ENCODE data around the gene RNASE1. TPM values are rescaled to one million over a fixed set of nuclear protein-coding genes. Genes with fewer than 3 reads are reported as not detected.
A peak's percentile ranks its signal among the peaks of the same experiment; 100 is the strongest.
"Not testable (repeated sequence)": the region's sequence is repeated elsewhere in the genome, so short reads cannot be mapped to it uniquely, and the experiment has no call there.

Gene RNASE1
- total and polyA plus RNA-seq, 10 of the 15 experiments (the other 5 are each of a cell fraction or from before 2014, with no cell fraction given), result 0.11 to 0.72 (median 0.38) TPM; not detected in 7

DNA sequence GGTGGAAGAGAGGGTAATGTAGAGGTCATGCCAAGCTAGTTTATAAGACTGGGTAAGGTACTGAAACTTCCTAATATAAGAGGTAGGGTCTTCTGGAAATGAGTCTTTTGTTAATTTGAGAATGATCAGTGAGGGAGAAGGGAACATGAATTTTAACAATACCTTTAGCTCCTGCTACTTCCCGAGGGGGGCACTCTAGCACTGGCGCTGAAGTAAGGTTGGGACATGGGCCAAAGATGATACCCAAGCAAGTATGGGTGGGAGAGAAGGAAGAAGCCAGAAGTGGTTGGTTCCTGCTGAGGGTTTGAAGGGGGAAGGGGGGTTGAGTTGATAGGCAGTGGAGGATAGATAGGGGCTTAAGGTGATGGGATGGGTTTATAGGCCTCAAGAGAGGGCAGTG, 32.3 kb upstream of the RNASE1 start (continued):
- no peak for TF ChIP-seq EGR1 (IDR thresholded peaks at IDR 0.05; ENCODE audit: borderline replicate concordance in 1 of 2, low read depth in 2 of 2, low read length in 2 of 2)

GRCh38 chr14:20830831-20831230, 28.2 kb upstream of the RNASE1 start:
- Histone ChIP-seq H3K79me2 (ENCODE audit: control insufficient read depth, insufficient read depth, low read length) (no peaks in the 10 kb centered on the region), H3K9ac (ENCODE audit: control insufficient read depth, insufficient read depth, low read length) (no peak overlapping the region), H3K27me3 (replicated peaks in 1 of 2; ENCODE audit: control insufficient read depth in 2 of 2, insufficient read depth in 2 of 2, low read length in 1 of 2) (no peaks in the 10 kb centered on the region), H3K4me2 (ENCODE audit: control insufficient read depth, insufficient read depth) (no peak overlapping the region), H3K4me3 (no peak overlapping the region), H3K4me1 (ENCODE audit: control insufficient read depth, insufficient read depth, low read length) (no peaks in the 10 kb centered on the region), H3K36me3 (ENCODE audit: control insufficient read depth in 2 of 2, insufficient read depth in 2 of 2, low read length in 1 of 2) (no peaks in the 10 kb centered on the region), H2AFZ (ENCODE audit: control insufficient read depth, low read depth, low read length) (no peak overlapping the region), H3K9me3 (replicated peaks; ENCODE audit: control insufficient read depth, insufficient read depth, low read length) (no peaks in the 10 kb centered on the region), H4K20me1 (ENCODE audit: control insufficient read depth, insufficient read depth) (no peaks in the 10 kb centered on the region), H3K27ac (ENCODE audit: control insufficient read depth, insufficient read depth) (no peak overlapping the region)
- RAD21 ChIA-PET (ENCODE audit: unreplicated experiment), result no interaction called here
- no peak for ATAC-seq
- POLR2A ChIA-PET, result interaction anchor here (0.6 kb wide), 1 partner anchor 32 kb away, joined by 3 read pairs; no protein-coding TSS in a partner anchor
- CTCF ChIA-PET, result no interaction called here
- BruUV-seq (replicated peaks), result no TSS peak
- no peak for TF ChIP-seq NR2C2 (IDR thresholded peaks at IDR 0.05; ENCODE audit: borderline replicate concordance, control insufficient read depth, insufficient read length, low read depth)
- WGBS (ENCODE audit: insufficient coverage, insufficient replicate concordance, low lambda C conversion rate, missing lambda C conversion rate), result 61% methylated on average over 9 of the region's 12 CpGs
- DNase-seq (ENCODE audit: low read depth, low spot score), result no peak
- in situ Hi-C loops (cut with MboI) (no loop called here), intact Hi-C loops (cut with micrococcal nuclease; ENCODE audit: unreplicated experiment) (no loop called here)
- SMC1A ChIA-PET (ENCODE audit: uncharacterized antibody, unreplicated experiment), result interaction anchor here (1.1 kb wide), 1 partner anchor 13 kb away, joined by 3 read pairs; no protein-coding TSS in a partner anchor
- no peak for FAIRE-seq

- DNase-seq (ENCODE audit: low read depth, low spot score); BruUV-seq (replicated peaks); in situ Hi-C loops (cut with MboI); H3K4me2 ChIP-seq (ENCODE audit: control insufficient read depth, insufficient read depth); H3K36me3 ChIP-seq (ENCODE audit: control insufficient read depth in 2 of 2, insufficient read depth in 2 of 2, low read length in 1 of 2); H3K4me1 ChIP-seq (ENCODE audit: control insufficient read depth, insufficient read depth, low read length); CTCF ChIA-PET; H2AFZ ChIP-seq (ENCODE audit: control insufficient read depth, low read depth, low read length); H3K9me3 ChIP-seq (replicated peaks; ENCODE audit: control insufficient read depth, insufficient read depth, low read length); H3K4me3 ChIP-seq; H3K9ac ChIP-seq (ENCODE audit: control insufficient read depth, insufficient read depth, low read length); FAIRE-seq; SMC1A ChIA-PET (ENCODE audit: uncharacterized antibody, unreplicated experiment); POLR2A ChIA-PET; H3K27me3 ChIP-seq (replicated peaks in 1 of 2; ENCODE audit: control insufficient read depth in 2 of 2, insufficient read depth in 2 of 2, low read length in 1 of 2); ATAC-seq; H3K79me2 ChIP-seq (ENCODE audit: control insufficient read depth, insufficient read depth, low read length); RAD21 ChIA-PET (ENCODE audit: unreplicated experiment); H3K27ac ChIP-seq (ENCODE audit: control insufficient read depth, insufficient read depth); H4K20me1 ChIP-seq (ENCODE audit: control insufficient read depth, insufficient read depth); intact Hi-C loops (cut with micrococcal nuclease; ENCODE audit: unreplicated experiment): not testable (repeated sequence)
- TF ChIP-seq, protein P1, sequence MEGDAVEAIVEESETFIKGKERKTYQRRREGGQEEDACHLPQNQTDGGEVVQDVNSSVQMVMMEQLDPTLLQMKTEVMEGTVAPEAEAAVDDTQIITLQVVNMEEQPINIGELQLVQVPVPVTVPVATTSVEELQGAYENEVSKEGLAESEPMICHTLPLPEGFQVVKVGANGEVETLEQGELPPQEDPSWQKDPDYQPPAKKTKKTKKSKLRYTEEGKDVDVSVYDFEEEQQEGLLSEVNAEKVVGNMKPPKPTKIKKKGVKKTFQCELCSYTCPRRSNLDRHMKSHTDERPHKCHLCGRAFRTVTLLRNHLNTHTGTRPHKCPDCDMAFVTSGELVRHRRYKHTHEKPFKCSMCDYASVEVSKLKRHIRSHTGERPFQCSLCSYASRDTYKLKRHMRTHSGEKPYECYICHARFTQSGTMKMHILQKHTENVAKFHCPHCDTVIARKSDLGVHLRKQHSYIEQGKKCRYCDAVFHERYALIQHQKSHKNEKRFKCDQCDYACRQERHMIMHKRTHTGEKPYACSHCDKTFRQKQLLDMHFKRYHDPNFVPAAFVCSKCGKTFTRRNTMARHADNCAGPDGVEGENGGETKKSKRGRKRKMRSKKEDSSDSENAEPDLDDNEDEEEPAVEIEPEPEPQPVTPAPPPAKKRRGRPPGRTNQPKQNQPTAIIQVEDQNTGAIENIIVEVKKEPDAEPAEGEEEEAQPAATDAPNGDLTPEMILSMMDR (IDR thresholded peaks at IDR 0.05 in 2 of 3, conservative IDR thresholded peaks at IDR 0.05 in 1 of 3; ENCODE audit: control insufficient read depth in 2 of 3, extremely low read depth in 1 of 3, insufficient read depth in 1 of 3, low read depth in 3 of 3, low read length in 3 of 3), result 0 out of 6 replicates have a peak, but pooled peaks of 1 of the 3 experiments have one; percentile 6
- WGBS (ENCODE audit: insufficient coverage, insufficient replicate concordance, low lambda C conversion rate, missing lambda C conversion rate), result 74% methylated on average over 11 of the region's 11 CpGs
Measured at GRCh38 chr14:20828024-20828694, 25.5 kb upstream of the RNASE1 start.

All from GM12878 (cell line).